ENCODE results near the gene PIK3AP1. TPM values are rescaled to one million over a fixed set of nuclear protein-coding genes. Genes with fewer than 3 reads are reported as not detected.
"Not testable (repeated sequence)": the region's sequence is repeated elsewhere in the genome, so short reads cannot be mapped to it uniquely, and the experiment has no call there.

Gene PIK3AP1
- total RNA-seq, 1 donor from 2014 or later: 1.3 TPM

DNA sequence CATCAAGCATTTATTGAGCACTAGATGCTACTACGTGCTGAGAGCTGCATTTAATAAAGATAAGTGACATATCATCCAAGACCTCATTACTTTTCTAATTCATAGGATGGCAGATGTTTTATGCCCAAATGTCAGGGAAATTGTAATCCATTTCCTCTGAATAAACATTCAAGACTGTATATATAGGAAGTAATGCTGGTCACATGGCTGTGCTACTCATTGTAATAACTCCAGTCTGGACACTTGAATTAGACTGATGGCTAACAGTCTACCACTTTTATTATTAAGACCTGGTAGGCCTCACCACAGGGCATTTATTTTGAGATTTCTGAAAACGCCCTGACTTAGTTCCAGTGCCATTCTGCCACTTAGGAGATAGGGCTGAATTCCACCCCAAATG is 36.6 kb downstream of the PIK3AP1 start:
- no peak for DNase-seq (ENCODE audit: low read depth, low spot score)
- Mint-ChIP-seq H3K4me3 (no peak overlapping the region), H3K27me3 (ENCODE audit: low read depth) (no peaks in the 10 kb centered on the region), H3K4me1 (no peaks in the 10 kb centered on the region), H3K27ac (ENCODE audit: unreplicated experiment) (no peak overlapping the region), H3K36me3 (ENCODE audit: low read depth) (no peaks in the 10 kb centered on the region), H3K9me3 (peaks cover 11% of the 10 kb centered on the region)
- TF ChIP-seq, protein P1, sequence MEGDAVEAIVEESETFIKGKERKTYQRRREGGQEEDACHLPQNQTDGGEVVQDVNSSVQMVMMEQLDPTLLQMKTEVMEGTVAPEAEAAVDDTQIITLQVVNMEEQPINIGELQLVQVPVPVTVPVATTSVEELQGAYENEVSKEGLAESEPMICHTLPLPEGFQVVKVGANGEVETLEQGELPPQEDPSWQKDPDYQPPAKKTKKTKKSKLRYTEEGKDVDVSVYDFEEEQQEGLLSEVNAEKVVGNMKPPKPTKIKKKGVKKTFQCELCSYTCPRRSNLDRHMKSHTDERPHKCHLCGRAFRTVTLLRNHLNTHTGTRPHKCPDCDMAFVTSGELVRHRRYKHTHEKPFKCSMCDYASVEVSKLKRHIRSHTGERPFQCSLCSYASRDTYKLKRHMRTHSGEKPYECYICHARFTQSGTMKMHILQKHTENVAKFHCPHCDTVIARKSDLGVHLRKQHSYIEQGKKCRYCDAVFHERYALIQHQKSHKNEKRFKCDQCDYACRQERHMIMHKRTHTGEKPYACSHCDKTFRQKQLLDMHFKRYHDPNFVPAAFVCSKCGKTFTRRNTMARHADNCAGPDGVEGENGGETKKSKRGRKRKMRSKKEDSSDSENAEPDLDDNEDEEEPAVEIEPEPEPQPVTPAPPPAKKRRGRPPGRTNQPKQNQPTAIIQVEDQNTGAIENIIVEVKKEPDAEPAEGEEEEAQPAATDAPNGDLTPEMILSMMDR (conservative IDR thresholded peaks at IDR 0.05): no peak

DNA sequence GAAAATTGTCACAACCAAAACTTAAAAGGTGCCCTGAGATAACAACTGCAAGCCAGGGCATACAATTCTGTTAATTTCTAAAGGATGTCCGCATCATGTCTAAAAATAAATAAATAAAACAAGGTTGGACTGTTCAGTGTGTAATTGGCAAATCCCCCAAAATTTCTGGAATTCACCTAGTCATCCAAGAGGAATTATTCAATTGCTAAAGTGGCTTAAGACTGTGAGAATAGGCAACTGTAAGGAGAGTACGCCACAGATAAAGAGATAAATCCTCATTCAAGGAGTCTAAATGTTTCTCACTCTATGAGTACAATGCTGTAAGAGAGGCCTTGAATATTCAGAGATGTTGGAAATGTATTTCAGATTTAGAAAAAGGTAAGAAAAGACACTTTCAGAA is 37.2 kb downstream of the PIK3AP1 start:
- peaks cover 11% of the 10 kb centered on the region for H3K9me3 Mint-ChIP-seq

DNA sequence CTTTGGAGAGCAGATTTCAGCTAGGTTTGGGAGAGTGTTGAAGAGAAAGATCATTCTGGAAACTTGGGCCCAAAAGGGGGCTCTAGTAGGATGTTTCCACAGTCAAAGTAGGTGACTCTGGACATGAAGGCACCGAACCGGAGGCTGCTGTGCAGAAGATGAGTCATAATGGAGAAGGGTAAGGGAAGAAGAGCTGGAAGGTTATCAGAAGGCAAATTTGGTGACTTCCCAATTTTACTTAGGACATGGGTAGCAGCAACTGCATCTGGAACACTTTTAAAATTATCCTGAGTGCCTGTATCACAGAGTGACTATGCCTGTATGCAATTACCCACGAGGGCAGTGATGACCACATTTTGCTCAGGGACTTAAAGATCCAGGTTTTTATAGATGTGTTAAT is 38.8 kb downstream of the PIK3AP1 start:
- H3K27me3 Mint-ChIP-seq (ENCODE audit: low read depth): no peaks in the 10 kb centered on the region
- H3K4me1 Mint-ChIP-seq: no peaks in the 10 kb centered on the region
- H3K27ac Mint-ChIP-seq (ENCODE audit: unreplicated experiment): no peak overlapping the region

More for the DNA sequence above, 37.2 kb downstream of the PIK3AP1 start:
- no peaks in the 10 kb centered on the region for H3K27me3 Mint-ChIP-seq (ENCODE audit: low read depth)
- no peak overlapping the region for H3K4me3 Mint-ChIP-seq
- TF ChIP-seq, protein P1 (conservative IDR thresholded peaks at IDR 0.05): no peak
- H3K4me1 Mint-ChIP-seq: no peaks in the 10 kb centered on the region
- no peak overlapping the region for H3K27ac Mint-ChIP-seq (ENCODE audit: unreplicated experiment)
- DNase-seq (ENCODE audit: low read depth, low spot score): no peak
- H3K36me3 Mint-ChIP-seq (ENCODE audit: low read depth): no peaks in the 10 kb centered on the region

DNA sequence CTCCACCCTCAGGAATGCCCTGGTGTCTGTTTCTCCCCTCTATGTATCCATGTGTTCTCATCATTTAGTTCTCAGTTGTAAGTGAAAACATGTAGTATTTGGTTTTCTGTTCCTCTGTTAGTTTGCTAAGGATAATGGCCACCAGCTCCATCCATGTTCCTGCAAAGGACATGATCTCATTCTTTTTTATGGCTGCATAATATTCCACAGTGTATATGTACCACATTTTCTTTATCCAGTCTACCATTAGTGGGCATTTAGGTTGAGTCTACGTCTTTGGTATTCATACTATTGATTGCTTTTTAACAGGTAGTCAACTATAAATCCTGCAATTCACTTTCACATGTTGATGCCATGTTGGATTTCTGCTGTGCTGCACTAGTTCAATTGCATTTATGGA is 39.9 kb downstream of the PIK3AP1 start:
- H3K4me1 Mint-ChIP-seq; H3K27me3 Mint-ChIP-seq (ENCODE audit: low read depth); H3K27ac Mint-ChIP-seq (ENCODE audit: unreplicated experiment); H3K36me3 Mint-ChIP-seq (ENCODE audit: low read depth); H3K4me3 Mint-ChIP-seq; DNase-seq (ENCODE audit: low read depth, low spot score): not testable (repeated sequence)
- peaks cover 11% of the 10 kb centered on the region for H3K9me3 Mint-ChIP-seq

More for the DNA sequence above, 38.8 kb downstream of the PIK3AP1 start:
- DNase-seq (ENCODE audit: low read depth, low spot score): no peak
- H3K36me3 Mint-ChIP-seq (ENCODE audit: low read depth): no peaks in the 10 kb centered on the region
- TF ChIP-seq, protein P1 (conservative IDR thresholded peaks at IDR 0.05): no peak
- H3K9me3 Mint-ChIP-seq: peaks cover 11% of the 10 kb centered on the region
- H3K4me3 Mint-ChIP-seq: no peak overlapping the region

DNA sequence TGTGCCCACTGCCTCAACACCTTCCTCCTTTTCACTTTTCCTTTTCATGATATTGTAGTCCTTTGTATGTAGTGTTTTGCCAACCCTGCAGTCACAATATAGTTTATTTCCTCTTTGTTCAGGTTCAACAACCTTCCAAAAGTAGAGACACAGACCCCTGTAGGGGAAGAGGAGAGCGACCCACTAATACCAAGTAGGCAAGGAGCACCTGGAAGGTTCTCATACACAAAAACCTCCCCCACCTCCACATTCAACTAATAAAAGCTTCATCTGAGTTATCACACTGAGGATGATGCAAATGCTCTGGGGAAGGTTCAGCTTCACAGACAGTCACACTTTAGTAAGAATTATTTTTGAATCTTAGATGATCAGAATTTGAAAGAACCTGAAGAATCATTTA is 41.6 kb downstream of the PIK3AP1 start:
- H3K36me3 Mint-ChIP-seq (ENCODE audit: low read depth): no peaks in the 10 kb centered on the region
- DNase-seq (ENCODE audit: low read depth, low spot score): no peak
- TF ChIP-seq, protein P1 (conservative IDR thresholded peaks at IDR 0.05): no peak
- H3K4me3 Mint-ChIP-seq: no peak overlapping the region
- H3K9me3 Mint-ChIP-seq: peaks cover 11% of the 10 kb centered on the region
- no peaks in the 10 kb centered on the region for H3K27me3 Mint-ChIP-seq (ENCODE audit: low read depth)
- H3K4me1 Mint-ChIP-seq: peaks cover 9% of the 10 kb centered on the region
- H3K27ac Mint-ChIP-seq (ENCODE audit: unreplicated experiment): no peak overlapping the region

DNA sequence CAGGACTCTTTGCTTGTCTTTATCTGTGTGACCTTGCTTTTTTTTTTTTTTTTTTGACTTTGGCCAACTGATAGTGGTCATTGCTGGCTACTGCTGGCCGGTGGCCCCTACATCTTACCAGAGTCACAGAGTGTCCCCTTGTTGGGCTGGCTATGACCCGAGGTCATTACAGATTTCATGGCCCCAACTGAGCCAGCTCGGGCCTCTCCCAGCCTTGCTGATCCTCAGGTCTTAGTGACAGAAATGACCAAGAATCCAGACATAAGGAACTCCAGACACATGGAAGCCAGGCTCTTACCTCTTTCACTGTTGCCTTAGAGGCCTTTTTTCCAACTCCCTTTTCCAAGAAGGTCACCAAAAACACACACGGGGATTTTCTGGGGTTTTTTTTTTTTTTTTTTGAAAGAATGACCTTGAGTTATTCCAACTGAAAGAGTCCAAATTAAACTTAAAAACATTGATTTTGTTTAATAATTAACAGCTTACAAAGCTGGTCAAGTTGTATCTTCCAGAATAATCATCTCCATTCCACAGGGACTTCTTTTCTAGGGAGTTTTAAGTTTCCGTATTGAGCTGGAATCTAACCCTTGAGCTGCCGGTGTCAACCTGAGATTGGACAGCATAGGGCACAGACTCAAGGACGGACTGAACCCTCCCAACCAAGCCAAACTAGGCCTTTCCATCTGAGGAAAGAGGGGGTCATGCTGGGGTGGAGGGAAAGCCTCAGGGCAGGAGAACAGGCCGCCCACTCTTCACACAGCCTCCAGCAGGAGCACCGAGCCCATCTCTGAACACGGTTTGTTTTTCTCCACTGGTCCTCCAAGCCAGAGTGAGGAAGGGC is 43.8 kb downstream of the PIK3AP1 start:
- H3K27ac Mint-ChIP-seq (ENCODE audit: unreplicated experiment): no peak overlapping the region
- no peak for DNase-seq (ENCODE audit: low read depth, low spot score)
- peaks cover 18% of the 10 kb centered on the region for H3K4me1 Mint-ChIP-seq

More for the DNA sequence above, 43.8 kb downstream of the PIK3AP1 start:
- TF ChIP-seq, protein P1 (conservative IDR thresholded peaks at IDR 0.05): no peak
- H3K9me3 Mint-ChIP-seq: peaks cover 11% of the 10 kb centered on the region
- H3K27me3 Mint-ChIP-seq (ENCODE audit: low read depth): no peaks in the 10 kb centered on the region
- no peak overlapping the region for H3K4me3 Mint-ChIP-seq
- H3K36me3 Mint-ChIP-seq (ENCODE audit: low read depth): no peaks in the 10 kb centered on the region
